Activated gamma-delta T cell treated with anti-CD3 and anti-CD28 coated beads, Interleukin-2, amount 50 U/mL, for 16 hours (primary cell): ENCODE measurements around the gene OSBPL2.

Experiments used
- DNase-seq: peaks from one replicate; pipeline ENCODE4 v3.0.0-alpha.2; 2020; ENCODE audit warnings: low read depth

Gene OSBPL2

GRCh38 chr20:62301773-62302340 is 63.5 kb downstream of the OSBPL2 start:
- peak; percentile 77 for DNase-seq

- DNase-seq: peak; percentile 94
Measured at GRCh38 chr20:62302341-62303061, 64.2 kb downstream of the OSBPL2 start, which contains the start of gene ADRM1. Gene ADRM1, plus strand, starts transcription at chr20:62302997. Its CDS starts 572 bp downstream, at chr20:62303569.

DNA sequence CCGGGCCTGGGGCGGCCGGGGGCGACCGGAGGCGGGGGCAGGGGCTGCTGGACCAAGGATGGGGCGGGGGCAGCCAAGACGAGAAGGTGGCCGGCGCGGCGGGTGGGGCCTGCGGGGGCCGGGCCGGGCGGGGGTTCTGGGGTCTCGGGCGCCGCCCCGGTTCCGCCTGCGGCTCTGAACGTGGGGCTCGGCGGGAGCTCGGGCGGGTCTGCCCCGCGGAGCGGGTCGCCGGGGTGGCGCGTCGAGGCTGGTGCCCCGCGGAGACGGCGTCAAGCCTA is 64.7 kb downstream of the OSBPL2 start:
- DNase-seq: no peak

DNA sequence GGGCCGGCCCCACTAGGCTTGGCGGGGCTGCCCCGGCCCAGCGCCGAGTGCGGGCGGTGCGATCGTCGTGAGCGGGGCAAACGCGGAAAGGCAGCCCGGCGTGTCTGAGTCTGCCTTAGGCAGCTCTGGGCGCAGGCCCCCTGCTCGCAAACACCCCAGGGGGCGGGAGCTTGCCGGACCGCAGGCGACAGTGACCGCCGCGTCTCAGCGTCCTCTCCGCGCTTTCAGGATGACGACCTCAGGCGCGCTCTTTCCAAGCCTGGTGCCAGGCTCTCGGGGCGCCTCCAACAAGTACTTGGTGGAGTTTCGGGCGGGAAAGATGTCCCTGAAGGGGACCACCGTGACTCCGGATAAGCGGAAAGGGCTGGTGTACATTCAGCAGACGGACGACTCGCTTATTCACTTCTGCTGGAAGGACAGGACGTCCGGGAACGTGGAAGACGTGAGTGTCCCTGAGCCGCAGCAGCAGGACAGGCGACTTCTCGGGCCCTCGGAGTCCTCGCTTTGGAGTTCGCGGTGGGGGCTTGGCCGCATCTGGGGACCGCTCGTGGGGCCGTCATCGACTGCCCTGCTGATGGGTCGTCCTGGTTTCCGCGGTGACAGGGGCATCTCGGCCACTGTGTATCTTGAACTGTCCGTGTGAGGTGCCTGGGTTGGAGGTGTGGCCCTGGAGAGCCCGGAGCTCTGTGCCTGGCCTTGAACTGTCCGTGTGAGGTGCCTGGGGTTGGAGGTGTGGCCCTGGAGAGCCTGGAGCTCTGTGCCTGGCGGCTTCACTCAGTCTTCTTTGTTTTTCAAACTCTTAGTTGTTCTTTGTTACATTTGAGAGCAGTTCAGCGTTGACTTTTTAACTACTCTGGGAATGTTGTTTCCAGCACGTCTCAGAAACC is 65.3 kb downstream of the OSBPL2 start:
- no peak for DNase-seq

DNA sequence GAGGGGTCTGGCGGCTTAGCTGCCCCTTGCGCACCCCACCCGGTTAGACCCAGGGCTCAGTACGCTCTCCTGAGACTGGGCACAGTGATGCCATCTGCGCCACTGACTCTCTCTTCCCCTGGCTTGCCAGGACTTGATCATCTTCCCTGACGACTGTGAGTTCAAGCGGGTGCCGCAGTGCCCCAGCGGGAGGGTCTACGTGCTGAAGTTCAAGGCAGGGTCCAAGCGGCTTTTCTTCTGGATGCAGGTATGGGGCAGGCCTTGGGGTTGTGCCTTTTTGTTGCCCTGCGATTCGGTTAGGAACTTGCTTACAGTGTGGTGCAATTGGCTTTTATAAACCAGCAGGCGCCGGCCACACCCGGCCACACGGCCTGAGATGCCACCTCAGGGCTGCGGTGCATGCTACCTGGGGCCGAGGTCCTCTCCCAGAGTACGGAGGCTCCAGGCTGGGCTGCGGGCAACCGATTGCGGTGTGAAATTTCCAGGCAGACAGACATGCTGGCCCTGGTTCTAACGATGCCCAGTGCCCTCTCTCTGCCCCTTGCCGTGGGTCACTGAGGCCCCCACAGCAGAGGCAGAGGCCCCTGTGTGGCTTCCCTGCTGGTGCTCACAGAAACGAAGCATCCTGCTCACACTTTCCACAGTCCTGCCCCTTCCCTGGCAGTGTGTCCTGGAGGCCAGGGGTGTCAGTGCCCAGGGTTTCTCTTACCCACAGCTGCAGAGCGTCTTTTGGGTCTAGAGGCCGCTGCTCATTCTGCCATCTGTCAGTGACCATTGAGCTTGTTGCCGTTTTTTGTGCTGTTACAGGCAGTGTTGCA is 66.2 kb downstream of the OSBPL2 start:
- no peak for DNase-seq

DNA sequence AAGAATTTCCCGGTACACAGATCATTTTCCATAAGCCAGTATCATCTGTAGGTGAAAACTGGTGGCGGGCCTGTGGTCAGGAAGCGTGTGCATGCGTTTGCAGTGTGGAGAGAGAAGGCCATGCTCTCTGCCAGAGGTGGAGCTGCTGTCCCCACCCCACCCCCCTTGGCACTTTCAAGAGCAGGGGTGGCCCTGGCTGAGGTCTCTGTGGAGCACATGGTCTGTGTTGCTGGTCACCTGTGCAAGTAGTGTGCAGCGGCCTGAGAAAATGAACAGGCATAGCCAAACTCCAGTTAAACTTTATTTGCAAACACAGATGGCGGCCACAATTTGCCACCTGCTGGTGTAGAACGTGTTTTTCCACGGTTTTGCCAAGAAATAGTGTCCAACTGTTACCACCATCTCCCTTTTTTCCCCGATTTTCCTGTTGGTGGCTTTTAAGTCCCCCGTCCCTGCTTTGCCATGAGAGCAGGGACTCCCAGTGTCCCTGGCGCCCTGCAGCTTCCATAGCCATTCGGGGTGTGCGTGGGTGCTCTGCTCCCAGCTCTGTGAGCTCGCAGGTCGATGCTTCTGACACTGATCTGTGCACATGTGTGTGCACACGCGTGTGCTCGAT is 66.9 kb downstream of the OSBPL2 start:
- no peak for DNase-seq

GRCh38 chr20:62305765-62306413 is 67.6 kb downstream of the OSBPL2 start:
- DNase-seq: no peak

- DNase-seq: no peak
Measured at GRCh38 chr20:62306414-62307187, 68.3 kb downstream of the OSBPL2 start.

GRCh38 chr20:62307226-62308101 is 69.1 kb downstream of the OSBPL2 start:
- DNase-seq: no peak

DNA sequence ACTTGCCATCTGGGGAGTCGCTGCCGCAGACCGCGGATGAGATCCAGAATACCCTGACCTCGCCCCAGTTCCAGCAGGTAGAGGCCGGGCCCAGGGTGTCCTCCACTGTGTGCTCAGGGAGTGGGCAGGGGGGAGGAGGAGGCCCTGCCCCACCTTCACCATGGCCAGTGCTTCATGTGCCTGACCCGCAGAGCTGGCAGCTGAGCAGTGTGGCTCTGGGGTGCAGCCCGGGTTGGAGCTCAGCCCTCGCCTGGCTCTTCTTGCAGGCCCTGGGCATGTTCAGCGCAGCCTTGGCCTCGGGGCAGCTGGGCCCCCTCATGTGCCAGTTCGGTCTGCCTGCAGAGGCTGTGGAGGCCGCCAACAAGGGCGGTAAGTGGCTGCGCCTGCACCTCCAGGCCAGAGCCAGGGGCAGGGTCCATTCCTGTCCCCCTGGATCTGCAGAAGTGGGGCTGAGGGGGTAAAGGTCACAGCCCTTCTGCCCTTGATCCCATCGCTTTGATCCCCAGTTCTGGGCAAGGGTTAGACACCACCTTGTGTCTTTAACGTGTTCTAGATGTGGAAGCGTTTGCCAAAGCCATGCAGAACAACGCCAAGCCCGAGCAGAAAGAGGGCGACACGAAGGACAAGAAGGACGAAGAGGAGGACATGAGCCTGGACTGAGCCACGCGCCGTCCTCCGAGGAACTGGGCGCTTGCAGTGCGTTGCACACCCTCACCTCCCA is 69.9 kb downstream of the OSBPL2 start:
- DNase-seq: no peak

- no peak for DNase-seq
Measured at GRCh38 chr20:62309198-62309944, 71.0 kb downstream of the OSBPL2 start.

DNA sequence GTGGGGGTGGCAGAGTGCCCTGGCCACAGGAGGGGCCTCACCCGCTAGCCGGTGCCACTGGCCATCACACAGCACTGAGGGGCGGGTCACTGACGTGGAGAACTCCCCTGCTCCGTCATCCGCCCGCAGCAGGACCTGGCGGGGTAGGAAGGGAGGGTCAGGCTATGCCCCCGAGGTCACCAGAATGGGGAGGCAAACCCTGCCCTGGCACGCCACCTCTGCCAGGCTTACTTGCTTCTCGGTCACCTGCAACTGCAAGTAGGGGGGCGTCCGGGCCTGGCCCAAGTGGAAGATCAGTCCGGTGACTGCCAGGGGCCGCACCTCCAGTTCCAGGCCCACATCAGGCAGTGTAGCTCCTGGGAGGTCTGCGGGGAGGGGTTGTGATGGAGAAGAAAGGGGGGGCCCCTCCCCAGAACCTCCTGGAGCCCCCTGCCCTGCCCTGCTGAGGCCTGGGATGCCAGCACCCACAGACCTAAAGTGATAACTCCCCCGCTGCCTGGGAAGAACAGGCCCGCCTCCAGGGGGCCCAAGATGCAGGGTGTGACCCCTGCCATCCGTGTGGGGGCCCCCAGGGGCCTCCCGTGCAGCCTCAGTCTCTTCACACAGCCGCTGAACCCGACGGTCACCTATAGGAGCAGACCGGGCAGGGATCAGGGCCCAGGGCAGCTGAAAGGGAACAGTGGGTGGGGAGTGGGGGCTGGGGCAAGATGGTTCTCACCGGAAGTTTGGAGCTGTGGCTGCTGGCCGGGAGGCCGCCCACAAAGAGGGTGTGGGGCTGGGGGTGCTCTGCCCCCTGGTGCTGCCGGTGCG is 71.8 kb downstream of the OSBPL2 start:
- no peak for DNase-seq

GRCh38 chr20:62310757-62311121 is 72.4 kb downstream of the OSBPL2 start:
- no peak for DNase-seq

DNA sequence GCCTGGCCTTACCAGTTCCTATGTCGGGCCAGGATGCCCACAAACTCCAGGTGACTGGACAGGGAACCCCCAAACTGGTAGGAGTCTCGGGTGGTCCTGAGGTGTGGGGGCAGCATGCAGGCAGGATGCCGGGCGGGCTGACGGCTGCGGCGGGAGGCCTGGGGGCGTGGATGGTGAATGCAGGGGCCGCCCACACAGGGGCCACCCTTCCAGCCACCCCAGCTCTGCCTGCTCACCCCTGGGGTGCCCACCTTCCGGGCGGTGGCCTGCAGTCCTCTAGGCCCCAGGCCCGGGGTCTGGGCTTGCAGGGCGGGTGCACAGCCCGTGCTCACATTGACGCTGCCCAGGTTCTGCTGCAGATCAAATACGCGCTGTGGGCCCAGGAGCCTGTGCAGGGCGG is 72.8 kb downstream of the OSBPL2 start:
- DNase-seq: no peak

DNA sequence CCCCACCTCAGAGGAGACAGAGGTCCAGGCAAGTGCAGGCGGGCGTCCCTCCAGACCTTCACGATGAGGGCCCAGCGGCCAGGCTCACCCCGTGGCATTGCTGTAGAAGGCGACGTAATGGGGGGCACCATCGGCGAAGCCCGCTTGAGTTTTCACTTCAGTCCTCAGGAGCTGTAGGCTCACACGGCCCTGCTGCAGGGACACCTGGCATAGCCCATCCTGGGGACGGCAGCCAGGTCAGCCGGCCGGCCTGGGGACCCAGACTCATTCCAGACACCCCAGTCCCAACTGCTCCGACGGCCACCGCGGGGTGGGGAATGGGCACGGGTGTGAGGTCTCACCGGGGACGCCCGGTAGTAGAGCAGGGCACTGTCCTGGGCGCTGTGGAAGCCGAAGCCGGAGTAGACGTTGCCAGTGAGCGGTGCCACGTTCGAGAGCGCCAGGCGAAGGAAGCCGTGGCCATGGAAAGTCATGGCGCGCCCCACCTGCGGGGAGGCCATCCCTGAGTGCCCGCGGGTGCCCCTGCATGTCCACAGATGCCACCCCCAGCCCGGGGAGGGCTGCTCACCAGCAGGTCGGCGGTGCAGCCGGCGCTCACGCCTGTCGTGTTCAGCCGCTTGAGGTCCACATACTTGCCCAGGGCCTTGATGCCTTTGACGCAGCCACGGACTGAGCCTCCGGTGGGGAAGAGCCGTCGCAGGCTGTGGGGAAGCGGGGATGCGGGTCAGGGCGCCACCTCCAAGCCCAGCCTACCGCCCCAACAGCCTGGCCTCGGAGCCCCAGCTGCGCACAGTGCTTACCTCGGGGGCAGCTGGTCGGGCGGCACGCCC is 73.7 kb downstream of the OSBPL2 start:
- no peak for DNase-seq

DNA sequence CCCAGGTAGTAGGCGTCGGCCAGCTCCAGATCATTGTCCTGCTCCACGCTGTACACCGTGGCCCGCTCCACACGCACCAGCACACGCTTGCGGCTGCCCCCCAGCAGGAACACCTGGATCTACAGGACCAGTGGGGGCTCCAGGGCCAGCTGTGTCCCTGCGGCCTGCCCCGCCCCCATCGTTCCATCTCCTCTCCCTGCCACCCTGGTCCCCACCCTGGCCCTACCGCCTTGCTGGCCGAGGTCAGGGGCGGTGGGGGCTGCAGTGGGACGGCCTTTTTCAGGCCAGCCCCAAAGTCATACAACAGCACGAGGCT is 74.3 kb downstream of the OSBPL2 start:
- DNase-seq: no peak

DNA sequence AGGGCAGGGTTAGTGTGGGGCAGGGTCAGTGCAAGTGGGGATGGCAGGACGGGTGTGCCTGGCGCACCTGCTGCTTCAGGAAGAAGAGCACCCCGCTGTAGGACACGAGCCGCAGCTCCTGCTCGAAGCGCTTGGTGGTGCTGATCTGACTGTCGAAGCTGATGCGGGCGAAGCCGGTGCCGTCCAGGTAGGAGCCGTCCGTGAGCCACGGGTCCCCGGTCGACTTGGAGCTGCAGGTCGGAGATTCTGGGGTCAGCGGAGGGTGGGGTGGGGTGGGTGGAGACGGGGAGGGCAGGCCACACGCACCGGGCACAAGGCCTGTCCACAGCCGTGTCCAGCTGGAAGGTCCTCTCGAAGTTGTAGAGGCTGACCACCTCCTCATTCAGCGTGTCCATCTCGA is 74.7 kb downstream of the OSBPL2 start:
- no peak for DNase-seq
